Esophagus muscularis mucosa (tissue), 4 donors: Measurements from ENCODE around the gene EPM2A.

Experiments used
- EP300 ChIP-seq: sonication (generic); formaldehyde crosslinking; IDR thresholded peaks from one replicate; pipeline ENCODE4 v1.6.1; 2017; ENCODE audit warnings: antibody characterized with exemption
- POLR2A ChIP-seq: fragments of 450-650 bp; IDR thresholded peaks from one replicate; pipeline ENCODE4 v1.6.1; 2017; ENCODE audit warnings: antibody characterized with exemption, moderate library complexity, mild to moderate bottlenecking, low read depth
- POLR2AphosphoS5 ChIP-seq, 2 donors: sonication (generic); formaldehyde crosslinking; IDR thresholded peaks; one replicate each; pipeline ENCODE4 v1.6.1; 2017; ENCODE audit warnings: antibody characterized with exemption in 2 of 2
- TF ChIP-seq, protein P1 (sequence below), 3 experiments: fragments of 200-600 bp in 2 of 3; fragments of 450-650 bp in 1 of 3; sonication (generic) in 2 of 3; IDR thresholded peaks; one replicate each; pipeline ENCODE4 v1.5.1; 2017 to 2019; ENCODE audit warnings: antibody characterized with exemption in 3 of 3, mild to moderate bottlenecking in 2 of 3, moderate library complexity in 1 of 3

DNA sequence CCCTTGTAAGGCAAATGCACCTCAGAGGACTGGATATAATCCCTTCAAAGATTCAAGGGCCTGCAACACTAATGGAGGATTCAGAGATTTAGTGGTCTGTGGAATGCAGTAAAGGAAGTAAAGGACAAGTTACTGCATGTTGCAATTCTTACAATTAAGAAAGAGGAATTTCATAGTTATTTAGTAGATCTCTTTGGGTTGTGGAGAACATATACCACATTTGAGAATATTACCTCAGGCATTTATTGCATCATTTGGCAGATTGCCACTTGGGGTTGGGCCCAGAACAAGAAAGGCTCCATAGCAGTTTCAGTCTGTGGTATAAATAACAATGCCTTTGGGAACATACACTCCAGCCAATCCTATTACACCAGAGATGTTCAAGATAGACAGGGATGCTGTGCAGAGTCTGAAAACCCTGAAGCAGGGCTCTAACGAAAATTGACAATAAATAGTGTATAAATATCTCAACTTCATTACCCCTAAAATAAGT lies 20.9 kb upstream of the EPM2A start:
- TF ChIP-seq, protein P1, sequence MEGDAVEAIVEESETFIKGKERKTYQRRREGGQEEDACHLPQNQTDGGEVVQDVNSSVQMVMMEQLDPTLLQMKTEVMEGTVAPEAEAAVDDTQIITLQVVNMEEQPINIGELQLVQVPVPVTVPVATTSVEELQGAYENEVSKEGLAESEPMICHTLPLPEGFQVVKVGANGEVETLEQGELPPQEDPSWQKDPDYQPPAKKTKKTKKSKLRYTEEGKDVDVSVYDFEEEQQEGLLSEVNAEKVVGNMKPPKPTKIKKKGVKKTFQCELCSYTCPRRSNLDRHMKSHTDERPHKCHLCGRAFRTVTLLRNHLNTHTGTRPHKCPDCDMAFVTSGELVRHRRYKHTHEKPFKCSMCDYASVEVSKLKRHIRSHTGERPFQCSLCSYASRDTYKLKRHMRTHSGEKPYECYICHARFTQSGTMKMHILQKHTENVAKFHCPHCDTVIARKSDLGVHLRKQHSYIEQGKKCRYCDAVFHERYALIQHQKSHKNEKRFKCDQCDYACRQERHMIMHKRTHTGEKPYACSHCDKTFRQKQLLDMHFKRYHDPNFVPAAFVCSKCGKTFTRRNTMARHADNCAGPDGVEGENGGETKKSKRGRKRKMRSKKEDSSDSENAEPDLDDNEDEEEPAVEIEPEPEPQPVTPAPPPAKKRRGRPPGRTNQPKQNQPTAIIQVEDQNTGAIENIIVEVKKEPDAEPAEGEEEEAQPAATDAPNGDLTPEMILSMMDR (IDR thresholded peaks at IDR 0.05): no peak
- TF ChIP-seq POLR2AphosphoS5 (IDR thresholded peaks at IDR 0.05) (peak in 1 of 2 donors; percentile 28), POLR2A (no peak), EP300 (no peak)
